Tibial nerve (tissue), 4 donors: ENCODE measurements around the gene SECISBP2L.

Source experiments
- CTCF ChIP-seq, 5 experiments: fragments of 200-600 bp in 3 of 5; fragments of 450-650 bp in 2 of 5; sonication (generic) in 3 of 5; IDR thresholded peaks; one replicate each; pipeline ENCODE4 v1.5.1; 2016 to 2019; ENCODE audit warnings: antibody characterized with exemption in 5 of 5, mild to moderate bottlenecking in 3 of 5, moderate library complexity in 2 of 5
- EP300 ChIP-seq, 2 donors: sonication (generic); formaldehyde crosslinking; IDR thresholded peaks; one replicate each; pipeline ENCODE4 v1.6.1; 2017; ENCODE audit warnings: antibody characterized with exemption in 2 of 2, mild to moderate bottlenecking in 1 of 2
- POLR2A ChIP-seq, 2 donors: fragments of 450-650 bp; IDR thresholded peaks; one replicate each; pipeline ENCODE4 v1.6.1; 2017; ENCODE audit warnings: antibody characterized with exemption in 2 of 2, mild to moderate bottlenecking in 2 of 2, moderate library complexity in 2 of 2

- no peak for TF ChIP-seq CTCF (IDR thresholded peaks at IDR 0.05)
- TF ChIP-seq EP300 (IDR thresholded peaks at IDR 0.05): no peak
- no peak for TF ChIP-seq POLR2A (IDR thresholded peaks at IDR 0.05)
Observed at GRCh38 chr15:48986240-48986639, 60.0 kb downstream of the SECISBP2L start.
